ENCODE measurements around the gene SLC9B2. TPM values are rescaled to one million over a fixed set of nuclear protein-coding genes. Genes with fewer than 3 reads are reported as not detected.

SLC9B2 gene
- total RNA-seq, 1 experiment from 2014 or later, result 7.3 TPM

DNA sequence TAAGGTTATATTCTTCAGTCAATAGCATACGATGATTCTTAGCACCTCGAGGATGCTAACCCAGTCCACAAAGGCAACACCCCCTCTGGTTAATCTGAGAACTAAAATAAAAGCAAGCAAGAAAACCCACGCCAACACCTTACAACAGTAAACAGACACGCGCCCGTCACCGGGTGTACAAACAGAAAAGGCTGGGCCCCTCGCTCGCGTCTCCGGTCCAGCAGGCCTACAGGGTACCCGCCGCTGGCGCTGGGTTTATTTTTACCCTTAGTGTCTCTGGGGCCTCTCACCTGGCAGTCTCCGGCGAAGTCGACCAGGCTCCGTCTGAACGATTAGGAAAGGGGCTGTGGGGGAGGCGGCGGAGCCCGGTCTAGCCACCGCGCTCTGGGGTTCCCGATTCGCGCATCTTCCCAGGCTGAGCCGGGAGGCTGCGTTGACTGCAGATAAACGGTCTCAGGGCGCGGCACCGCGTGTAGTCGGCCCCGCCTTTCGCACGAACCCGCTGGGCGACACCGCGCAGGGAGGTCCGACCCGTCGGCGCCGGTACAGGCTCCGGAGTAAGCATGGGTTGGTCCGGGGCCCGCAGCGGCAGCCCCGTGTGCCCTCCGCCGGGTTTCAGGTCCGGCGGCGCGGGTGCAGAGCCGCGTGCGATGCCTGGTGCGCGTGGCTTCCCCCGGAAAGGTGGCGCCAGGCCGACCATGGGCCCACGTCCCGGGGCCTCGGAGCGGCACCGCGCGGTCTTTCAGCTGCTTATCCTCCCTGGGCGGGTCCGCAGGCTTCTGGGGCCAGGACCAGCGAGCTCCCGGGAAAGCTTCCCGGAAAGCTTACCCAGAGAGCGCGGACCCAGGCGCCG is 441 bp downstream of the SLC9B2 start:
- Histone ChIP-seq H2BK12ac (ENCODE audit: insufficient read length, low read depth, low read length) (no peak overlapping the region), H3K27ac (ENCODE audit: insufficient read length, low read depth, low read length) (no peak overlapping the region), H3K23ac (ENCODE audit: insufficient read length, low read depth, low read length) (no peak overlapping the region), H3K79me2 (ENCODE audit: insufficient read depth, low read length) (no peaks in the 10 kb centered on the region), H3K79me1 (ENCODE audit: insufficient read depth, low read depth, low read length, poor library complexity, severe bottlenecking) (no peaks in the 10 kb centered on the region), H2BK15ac (ENCODE audit: low read depth, low read length) (no peak overlapping the region), H3K4me1 (ENCODE audit: insufficient read depth, low read length) (no peaks in the 10 kb centered on the region), H4K5ac (ENCODE audit: insufficient read length, low read depth, low read length) (no peak overlapping the region), H3K4ac (ENCODE audit: low read depth, low read length) (no peak overlapping the region), H4K8ac (replicated peaks; ENCODE audit: insufficient read length, low read depth, low read length) (no peak overlapping the region), H3K27me3 (ENCODE audit: insufficient read depth, low read length) (peaks cover 5% of the 10 kb centered on the region; the same call in 1 of the 2 replicates), H2AFZ (ENCODE audit: low read length) (no peak overlapping the region), H2BK20ac (ENCODE audit: low read depth, low read length, poor library complexity, severe bottlenecking) (no peak overlapping the region), H3K14ac (ENCODE audit: insufficient read depth, low read length) (peak overlapping the region; percentile 88), H3K18ac (ENCODE audit: insufficient read length, low read depth, low read length) (peak overlapping the region; percentile 61), H4K91ac (ENCODE audit: insufficient read length, low read depth, low read length) (no peak overlapping the region), H2BK5ac (ENCODE audit: insufficient read length, low read length) (no peak overlapping the region), H2BK120ac (ENCODE audit: low read depth, low read length, poor library complexity, severe bottlenecking) (no peak overlapping the region), H3T11ph (ENCODE audit: low read length) (no peak overlapping the region), H3K9ac (ENCODE audit: extremely low read depth, insufficient read length, low read length) (peak overlapping the region; percentile 56), H4K20me1 (ENCODE audit: control insufficient read depth, insufficient read depth, insufficient read length) (no peaks in the 10 kb centered on the region), H3K23me2 (ENCODE audit: insufficient read length, low read depth, low read length, poor library complexity, severe bottlenecking) (peaks cover 7% of the 10 kb centered on the region), H3K4me2 (ENCODE audit: insufficient read depth, insufficient read length, low read length) (peak overlapping the region; percentile 87), H3K9me3 (ENCODE audit: control insufficient read depth, low read depth, low read length) (no peaks in the 10 kb centered on the region), H2AK5ac (ENCODE audit: insufficient read length, low read length) (no peak overlapping the region), H3K56ac (ENCODE audit: insufficient read length, low read depth, low read length) (no peak overlapping the region)
- Mint-ChIP-seq H3K4me1 (peaks cover 10 to 13% of the 10 kb centered on the region in 2 experiments), H3K9me3 (no peaks in the 10 kb centered on the region), H3K27me3 (ENCODE audit: low read depth) (peaks cover 34% of the 10 kb centered on the region), H3K27ac (peak overlapping the region in 1 of 3 experiments; percentile 75; a peak in 2 of 7 replicates), H3K36me3 (ENCODE audit: insufficient read depth in 1 of 3, low read depth in 3 of 3) (peaks cover 0 to 6% (median 0%) of the 10 kb centered on the region in 3 experiments; a peak in 2 of 7 replicates), H3K4me3 (peak overlapping the region; percentile 88 to 91)
- DNase-seq, result peak; percentile 70
- TF ChIP-seq, protein P1, sequence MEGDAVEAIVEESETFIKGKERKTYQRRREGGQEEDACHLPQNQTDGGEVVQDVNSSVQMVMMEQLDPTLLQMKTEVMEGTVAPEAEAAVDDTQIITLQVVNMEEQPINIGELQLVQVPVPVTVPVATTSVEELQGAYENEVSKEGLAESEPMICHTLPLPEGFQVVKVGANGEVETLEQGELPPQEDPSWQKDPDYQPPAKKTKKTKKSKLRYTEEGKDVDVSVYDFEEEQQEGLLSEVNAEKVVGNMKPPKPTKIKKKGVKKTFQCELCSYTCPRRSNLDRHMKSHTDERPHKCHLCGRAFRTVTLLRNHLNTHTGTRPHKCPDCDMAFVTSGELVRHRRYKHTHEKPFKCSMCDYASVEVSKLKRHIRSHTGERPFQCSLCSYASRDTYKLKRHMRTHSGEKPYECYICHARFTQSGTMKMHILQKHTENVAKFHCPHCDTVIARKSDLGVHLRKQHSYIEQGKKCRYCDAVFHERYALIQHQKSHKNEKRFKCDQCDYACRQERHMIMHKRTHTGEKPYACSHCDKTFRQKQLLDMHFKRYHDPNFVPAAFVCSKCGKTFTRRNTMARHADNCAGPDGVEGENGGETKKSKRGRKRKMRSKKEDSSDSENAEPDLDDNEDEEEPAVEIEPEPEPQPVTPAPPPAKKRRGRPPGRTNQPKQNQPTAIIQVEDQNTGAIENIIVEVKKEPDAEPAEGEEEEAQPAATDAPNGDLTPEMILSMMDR (conservative IDR thresholded peaks at IDR 0.05), result no peak
- no CpG with 5 or more reads among the region's 82 CpGs for WGBS (ENCODE audit: extremely low coverage, insufficient read length, low lambda C conversion rate)
